SU-DHL-6 (cell line): ENCODE results near the gene ATL2.

ENCODE experiments used
- EZH2phosphoT487 ChIP-seq: fragments of 200-600 bp; sonication (generic), shearing (Covaris generic); conservative IDR thresholded peaks from 2 replicates; pipeline ENCODE4 v1.6.1; 2018; ENCODE audit warnings: mild to moderate bottlenecking, antibody characterized with exemption, low read length, moderate library complexity, mixed read lengths
- TF ChIP-seq, protein P1 (sequence below): fragments of 200-600 bp; sonication (generic); IDR thresholded peaks from one replicate; pipeline ENCODE4 v1.5.1; 2017; ENCODE audit warnings: antibody characterized with exemption, mild to moderate bottlenecking, low read length, moderate library complexity; ENCODE audit not compliant: insufficient read depth, poor library complexity, severe bottlenecking

DNA sequence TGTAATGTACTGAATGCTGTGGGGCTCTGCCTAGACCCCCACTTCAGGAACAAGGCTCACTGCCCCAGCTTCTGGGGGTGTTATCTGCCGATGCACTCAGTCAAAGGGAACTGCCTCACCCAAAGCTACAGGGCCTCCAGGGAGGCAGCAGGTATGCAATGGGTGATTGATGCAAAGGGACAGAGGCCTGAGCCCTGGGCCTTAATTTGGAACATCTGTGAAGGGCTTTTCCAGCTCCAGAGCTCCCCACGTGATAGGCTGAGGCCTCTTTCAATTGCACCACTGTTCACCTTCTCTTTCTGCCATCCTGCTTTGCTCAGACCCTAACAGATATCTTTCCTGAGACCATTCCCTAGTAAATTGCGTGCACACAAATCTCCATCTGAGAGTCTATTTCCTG is 131.0 kb downstream of the ATL2 start:
- TF ChIP-seq, protein P1, sequence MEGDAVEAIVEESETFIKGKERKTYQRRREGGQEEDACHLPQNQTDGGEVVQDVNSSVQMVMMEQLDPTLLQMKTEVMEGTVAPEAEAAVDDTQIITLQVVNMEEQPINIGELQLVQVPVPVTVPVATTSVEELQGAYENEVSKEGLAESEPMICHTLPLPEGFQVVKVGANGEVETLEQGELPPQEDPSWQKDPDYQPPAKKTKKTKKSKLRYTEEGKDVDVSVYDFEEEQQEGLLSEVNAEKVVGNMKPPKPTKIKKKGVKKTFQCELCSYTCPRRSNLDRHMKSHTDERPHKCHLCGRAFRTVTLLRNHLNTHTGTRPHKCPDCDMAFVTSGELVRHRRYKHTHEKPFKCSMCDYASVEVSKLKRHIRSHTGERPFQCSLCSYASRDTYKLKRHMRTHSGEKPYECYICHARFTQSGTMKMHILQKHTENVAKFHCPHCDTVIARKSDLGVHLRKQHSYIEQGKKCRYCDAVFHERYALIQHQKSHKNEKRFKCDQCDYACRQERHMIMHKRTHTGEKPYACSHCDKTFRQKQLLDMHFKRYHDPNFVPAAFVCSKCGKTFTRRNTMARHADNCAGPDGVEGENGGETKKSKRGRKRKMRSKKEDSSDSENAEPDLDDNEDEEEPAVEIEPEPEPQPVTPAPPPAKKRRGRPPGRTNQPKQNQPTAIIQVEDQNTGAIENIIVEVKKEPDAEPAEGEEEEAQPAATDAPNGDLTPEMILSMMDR, result no peak
- no peak for TF ChIP-seq EZH2phosphoT487
